Nephron progenitor cell (in vitro differentiated cells): ENCODE data around the gene SIAH3.

ENCODE experiments used
- DNase-seq: peaks from one replicate; pipeline ENCODE4 v3.0.0; 2021
- H3K27ac Mint-ChIP-seq: 2 replicates; pipeline ENCODE4 v1.8.0; 2021; ENCODE audit warnings: mild to moderate bottlenecking, moderate library complexity, mixed read lengths
- H3K27me3 Mint-ChIP-seq: 2 replicates; pipeline ENCODE4 v1.8.0; 2021; ENCODE audit warnings: mild to moderate bottlenecking, low read depth, mixed read lengths; ENCODE audit not compliant: poor library complexity
- H3K36me3 Mint-ChIP-seq: 2 replicates; pipeline ENCODE4 v1.8.0; 2021; ENCODE audit warnings: low read depth, mixed read lengths
- H3K4me1 Mint-ChIP-seq: 2 replicates; pipeline ENCODE4 v1.8.0; 2021; ENCODE audit warnings: mixed read lengths
- H3K4me3 Mint-ChIP-seq: 2 replicates; pipeline ENCODE4 v1.8.0; 2021; ENCODE audit warnings: mild to moderate bottlenecking, moderate library complexity, mixed read lengths
- H3K9me3 Mint-ChIP-seq: 2 replicates; pipeline ENCODE4 v1.8.0; 2021; ENCODE audit warnings: mild to moderate bottlenecking, moderate library complexity, mixed read lengths
- CTCF ChIP-seq: fragments of 200-600 bp; sonication (generic); IDR thresholded peaks from 2 replicates; pipeline ENCODE4 v1.5.0; 2021; ENCODE audit warnings: antibody characterized with exemption

Gene SIAH3

DNA sequence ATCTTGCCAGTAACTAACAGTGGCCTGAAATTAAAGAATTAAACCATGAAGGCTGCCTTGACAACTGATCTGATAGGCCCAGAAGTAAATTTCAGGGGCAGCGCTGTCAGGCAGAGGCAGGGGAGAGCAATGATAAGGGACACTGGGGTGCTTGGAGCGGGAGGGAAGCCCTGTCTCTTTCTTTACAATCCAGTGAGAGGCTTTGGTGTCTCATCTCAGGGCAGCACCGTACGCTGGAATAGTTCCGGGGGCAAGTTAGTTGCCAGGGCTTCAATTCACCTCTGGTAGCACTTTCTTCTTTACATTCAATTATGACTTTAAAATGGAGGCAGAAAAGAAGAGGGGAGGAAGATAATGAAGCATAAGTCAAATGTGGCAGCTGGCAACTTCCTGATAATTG lies 74.8 kb downstream of the SIAH3 start:
- Mint-ChIP-seq H3K9me3 (no peaks in the 10 kb centered on the region), H3K36me3 (no peaks in the 10 kb centered on the region), H3K4me3 (no peak overlapping the region), H3K27me3 (peaks cover 27% of the 10 kb centered on the region), H3K27ac (no peak overlapping the region), H3K4me1 (peaks cover 71% of the 10 kb centered on the region)
- TF ChIP-seq CTCF, result no peak
- no peak for DNase-seq

GRCh38 chr13:45775401-45775963 lies 76.1 kb downstream of the SIAH3 start:
- DNase-seq, result no peak
- Mint-ChIP-seq H3K36me3 (peaks cover 8% of the 10 kb centered on the region), H3K9me3 (peaks cover 11% of the 10 kb centered on the region), H3K27ac (no peak overlapping the region), H3K4me3 (no peak overlapping the region), H3K27me3 (peaks cover 29% of the 10 kb centered on the region), H3K4me1 (peaks cover 63% of the 10 kb centered on the region)
- TF ChIP-seq CTCF, result no peak

DNA sequence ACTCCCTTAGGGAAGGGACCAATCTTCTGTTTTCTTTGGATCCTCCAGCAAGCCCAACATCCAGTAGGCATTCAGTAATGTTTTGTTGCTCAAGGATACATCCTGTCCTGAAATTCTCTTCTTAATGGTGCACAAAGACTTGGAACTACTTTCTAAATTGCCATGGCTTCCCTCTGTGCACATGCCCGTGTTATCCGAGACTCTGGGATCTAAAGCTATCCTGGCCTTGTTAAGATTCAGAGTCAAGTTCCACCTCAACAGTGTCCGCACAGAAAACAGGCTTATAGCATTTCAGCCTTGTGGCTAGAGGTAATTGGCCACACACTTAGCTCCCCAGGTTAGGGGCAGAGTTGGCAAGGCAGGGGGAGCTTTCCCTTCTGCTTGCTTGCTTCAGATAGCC lies 77.6 kb downstream of the SIAH3 start:
- Mint-ChIP-seq H3K36me3 (peaks cover 8% of the 10 kb centered on the region), H3K4me3 (no peak overlapping the region), H3K27ac (no peak overlapping the region), H3K4me1 (peaks cover 72% of the 10 kb centered on the region), H3K27me3 (peaks cover 36% of the 10 kb centered on the region), H3K9me3 (peaks cover 11% of the 10 kb centered on the region)
- no peak for DNase-seq
- no peak for TF ChIP-seq CTCF

- H3K4me1 Mint-ChIP-seq, result peaks cover 71% of the 10 kb centered on the region
- no peak overlapping the region for H3K27ac Mint-ChIP-seq
- peaks cover 11% of the 10 kb centered on the region for H3K9me3 Mint-ChIP-seq
- peaks cover 40% of the 10 kb centered on the region for H3K27me3 Mint-ChIP-seq
- no peak overlapping the region for H3K4me3 Mint-ChIP-seq
- H3K36me3 Mint-ChIP-seq, result peaks cover 8% of the 10 kb centered on the region
- no peak for TF ChIP-seq CTCF
- no peak for DNase-seq
Observed at GRCh38 chr13:45773236-45773635, 78.3 kb downstream of the SIAH3 start.

GRCh38 chr13:45770886-45771285 lies 80.7 kb downstream of the SIAH3 start:
- DNase-seq, result no peak
- Mint-ChIP-seq H3K9me3 (peaks cover 11% of the 10 kb centered on the region), H3K4me3 (no peak overlapping the region), H3K4me1 (peaks cover 56% of the 10 kb centered on the region), H3K36me3 (peaks cover 8% of the 10 kb centered on the region), H3K27me3 (peaks cover 35% of the 10 kb centered on the region), H3K27ac (no peak overlapping the region)
- TF ChIP-seq CTCF, result no peak
